Loucy (cell line): ENCODE measurements around the gene PTPRQ.

Experiments
- EZH2phosphoT487 ChIP-seq: fragments of 200-600 bp; IDR thresholded peaks from 2 replicates; pipeline ENCODE4 v1.6.1; 2018; ENCODE audit warnings: antibody characterized with exemption, mild to moderate bottlenecking, moderate library complexity, borderline replicate concordance
- TF ChIP-seq, protein P1 (sequence below): fragments of 200-600 bp; sonication (generic); conservative IDR thresholded peaks from 2 replicates; pipeline ENCODE4 v1.5.1; 2014; ENCODE audit warnings: mild to moderate bottlenecking, antibody characterized with exemption, low read length

DNA sequence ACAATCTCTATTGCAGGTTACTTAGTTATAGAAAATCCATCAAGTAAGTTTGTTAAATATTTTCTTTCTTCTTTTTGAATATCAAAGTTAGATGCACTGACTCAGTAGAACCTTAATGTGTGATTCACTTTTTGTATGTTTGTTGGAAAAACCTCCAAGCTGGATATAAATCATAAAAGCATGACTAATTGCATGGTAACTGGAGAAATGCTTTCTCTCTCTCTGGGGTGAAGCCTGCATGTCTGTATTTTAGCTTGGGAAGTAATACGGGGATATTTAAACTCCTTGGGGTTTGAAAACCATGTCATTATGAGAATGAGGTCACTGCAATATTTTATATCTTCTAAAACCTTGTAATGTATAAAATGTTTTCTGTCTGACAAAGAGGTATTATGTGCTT lies 204.8 kb downstream of the PTPRQ start:
- TF ChIP-seq, protein P1, sequence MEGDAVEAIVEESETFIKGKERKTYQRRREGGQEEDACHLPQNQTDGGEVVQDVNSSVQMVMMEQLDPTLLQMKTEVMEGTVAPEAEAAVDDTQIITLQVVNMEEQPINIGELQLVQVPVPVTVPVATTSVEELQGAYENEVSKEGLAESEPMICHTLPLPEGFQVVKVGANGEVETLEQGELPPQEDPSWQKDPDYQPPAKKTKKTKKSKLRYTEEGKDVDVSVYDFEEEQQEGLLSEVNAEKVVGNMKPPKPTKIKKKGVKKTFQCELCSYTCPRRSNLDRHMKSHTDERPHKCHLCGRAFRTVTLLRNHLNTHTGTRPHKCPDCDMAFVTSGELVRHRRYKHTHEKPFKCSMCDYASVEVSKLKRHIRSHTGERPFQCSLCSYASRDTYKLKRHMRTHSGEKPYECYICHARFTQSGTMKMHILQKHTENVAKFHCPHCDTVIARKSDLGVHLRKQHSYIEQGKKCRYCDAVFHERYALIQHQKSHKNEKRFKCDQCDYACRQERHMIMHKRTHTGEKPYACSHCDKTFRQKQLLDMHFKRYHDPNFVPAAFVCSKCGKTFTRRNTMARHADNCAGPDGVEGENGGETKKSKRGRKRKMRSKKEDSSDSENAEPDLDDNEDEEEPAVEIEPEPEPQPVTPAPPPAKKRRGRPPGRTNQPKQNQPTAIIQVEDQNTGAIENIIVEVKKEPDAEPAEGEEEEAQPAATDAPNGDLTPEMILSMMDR: no peak
- no peak for TF ChIP-seq EZH2phosphoT487
